Cardiac fibroblast (primary cell): Measurements from ENCODE around the gene CACNA1D.
"Not testable (repeated sequence)": the region's sequence is repeated elsewhere in the genome, so short reads cannot be mapped to it uniquely, and the experiment has no call there.

Experiments used
- DNase-seq, 2 donors: peaks; one replicate each; pipeline versions ENCODE4 v3.0.0 to v3.0.0-alpha.2; 2010; ENCODE audit warnings: low read depth in 2 of 2
- H3K4me3 ChIP-seq, 2 donors: replicated peaks in 1 of 2; 1 replicate in 1 of 2; 2 replicates in 1 of 2; pipeline ENCODE4 v1.5.1; 2011; ENCODE audit warnings: low read depth in 2 of 2, low read length in 2 of 2, mild to moderate bottlenecking in 2 of 2, moderate library complexity in 1 of 2
- CTCF ChIP-seq: IDR thresholded peaks from one replicate; pipeline ENCODE4 v1.5.1; 2011; ENCODE audit warnings: low read depth, mild to moderate bottlenecking, low read length, inconsistent platforms

The CACNA1D gene

GRCh38 chr3:53566461-53567145 is 72.2 kb downstream of the CACNA1D start:
- no peak for DNase-seq
- no peak for TF ChIP-seq CTCF
- no peak overlapping the region for H3K4me3 ChIP-seq

DNA sequence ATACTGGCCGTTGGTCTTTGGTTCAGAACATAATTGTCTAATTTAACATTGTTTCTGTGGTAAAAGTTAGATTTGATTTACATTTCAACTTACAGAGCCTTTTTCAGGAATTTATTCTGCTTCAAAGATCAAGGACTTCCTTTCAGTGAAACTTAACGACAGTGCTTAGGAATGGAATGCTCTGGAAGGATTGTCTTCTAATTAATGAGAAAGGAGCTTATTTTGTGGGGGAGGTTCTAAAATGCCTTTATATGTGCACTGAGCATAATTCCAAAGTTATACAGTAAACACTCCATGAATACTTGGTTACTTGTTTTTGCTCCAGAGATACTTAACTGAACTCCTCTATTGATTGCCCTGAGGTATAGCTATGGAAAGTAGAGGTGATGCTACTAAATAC is 75.7 kb downstream of the CACNA1D start:
- no peak overlapping the region for H3K4me3 ChIP-seq
- no peak for DNase-seq
- TF ChIP-seq CTCF: no peak

GRCh38 chr3:53570709-53571108 is 76.3 kb downstream of the CACNA1D start:
- no peak for TF ChIP-seq CTCF

DNA sequence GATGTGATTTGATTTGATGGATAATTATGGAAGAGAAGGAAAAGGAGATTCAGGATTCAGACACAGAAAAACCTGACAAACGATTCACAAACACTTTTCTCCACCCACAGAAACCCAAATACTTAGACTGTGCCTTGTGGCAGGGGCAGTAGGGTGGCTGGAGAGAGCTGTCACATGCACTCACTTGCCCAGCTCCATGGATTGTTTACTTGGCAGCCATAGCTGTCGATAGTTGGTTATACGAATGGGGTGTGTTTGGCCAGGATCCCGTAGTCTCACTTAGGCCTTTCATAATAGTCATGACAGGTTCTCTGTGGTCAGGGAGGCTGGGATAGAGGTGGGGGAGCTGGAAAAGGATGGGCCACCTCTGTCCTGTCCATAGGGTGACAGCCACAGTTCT is 76.9 kb downstream of the CACNA1D start:
- no peak overlapping the region for H3K4me3 ChIP-seq
- TF ChIP-seq CTCF: no peak
- no peak for DNase-seq

More at GRCh38 chr3:53570709-53571108, 76.3 kb downstream of the CACNA1D start:
- H3K4me3 ChIP-seq: no peak overlapping the region
- DNase-seq: peak; percentile 2

GRCh38 chr3:53572184-53572583 is 77.8 kb downstream of the CACNA1D start:
- DNase-seq, H3K4me3 ChIP-seq: not testable (repeated sequence)

DNA sequence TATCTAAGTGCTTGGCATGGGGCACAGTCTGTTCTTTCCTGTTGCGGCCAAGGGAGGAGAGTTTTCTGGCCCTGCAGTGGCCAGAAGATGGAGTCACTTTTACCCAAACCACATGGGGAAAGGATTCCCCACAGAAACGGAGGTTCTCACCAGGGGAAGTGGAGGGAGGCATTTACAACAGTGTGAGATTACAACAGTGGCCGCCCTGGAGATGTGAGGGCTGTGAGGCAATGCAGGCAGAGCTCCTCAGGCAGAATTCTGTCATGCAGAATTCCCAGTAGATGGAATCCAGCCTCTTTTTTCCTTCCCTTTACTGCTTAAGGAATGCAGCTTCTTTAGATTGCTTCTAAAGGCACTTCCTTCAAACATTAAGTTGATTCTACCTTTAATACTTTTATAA is 83.1 kb downstream of the CACNA1D start:
- peak in 1 of 2 donors; percentile 2 for DNase-seq
- TF ChIP-seq CTCF: no peak
- no peak overlapping the region for H3K4me3 ChIP-seq

DNA sequence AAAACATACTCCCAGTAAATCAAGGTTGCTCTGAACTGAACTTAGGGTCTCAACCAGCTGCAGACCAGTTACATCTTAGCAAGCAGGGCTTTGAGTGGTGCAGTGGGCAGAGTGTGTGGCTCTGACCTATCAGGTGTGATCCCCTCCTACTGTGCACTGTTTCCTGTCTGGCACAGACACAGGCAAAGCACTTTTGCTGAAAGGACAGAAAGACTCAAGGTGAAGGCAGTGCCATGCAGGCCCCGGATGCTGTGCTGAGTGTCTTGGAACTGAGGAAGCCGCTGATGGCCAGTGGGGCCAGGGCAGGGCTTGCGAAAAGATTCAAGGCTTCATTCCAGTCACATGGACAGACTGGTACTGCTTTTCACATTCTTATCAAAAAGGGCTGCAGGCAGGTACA is 85.2 kb downstream of the CACNA1D start:
- no peak for TF ChIP-seq CTCF
- no peak overlapping the region for H3K4me3 ChIP-seq
- DNase-seq: no peak
